Neuronal stem cell (in vitro differentiated cells): ENCODE data around the gene NME8.

Experiments
- DNase-seq: peaks from one replicate; pipeline ENCODE4 v3.0.0-alpha.2; 2013; ENCODE audit warnings: low spot score
- H2AFZ ChIP-seq: one replicate; pipeline ENCODE4 v1.6.1; 2013; ENCODE audit warnings: mild to moderate bottlenecking, low read length, inconsistent platforms
- H2AK5ac ChIP-seq: 2 replicates; pipeline ENCODE4 v1.6.1; 2013; ENCODE audit warnings: low read depth, mild to moderate bottlenecking, inconsistent platforms, low read length, moderate library complexity, mixed read lengths
- H2BK120ac ChIP-seq: 2 replicates; pipeline ENCODE4 v1.6.1; 2013; ENCODE audit warnings: low read depth, mild to moderate bottlenecking, inconsistent platforms, low read length, moderate library complexity, mixed read lengths
- H2BK12ac ChIP-seq: one replicate; pipeline ENCODE4 v1.6.1; 2013; ENCODE audit warnings: low read length, inconsistent platforms
- H2BK15ac ChIP-seq: 2 replicates; pipeline ENCODE4 v1.6.1; 2013; ENCODE audit warnings: mild to moderate bottlenecking, low read length, inconsistent platforms, mixed read lengths
- H2BK5ac ChIP-seq: one replicate; pipeline ENCODE4 v1.6.1; 2013; ENCODE audit warnings: inconsistent platforms, mild to moderate bottlenecking, low read length, moderate library complexity
- H3K14ac ChIP-seq: one replicate; pipeline ENCODE4 v1.6.1; 2013; ENCODE audit warnings: low read length, inconsistent platforms
- H3K18ac ChIP-seq: 2 replicates; pipeline ENCODE4 v1.6.1; 2013; ENCODE audit warnings: low read length, inconsistent platforms
- H3K23ac ChIP-seq: 2 replicates; pipeline ENCODE4 v1.6.1; 2013; ENCODE audit warnings: low read depth, mild to moderate bottlenecking, mixed read lengths, low read length, inconsistent platforms; ENCODE audit not compliant: poor library complexity
- H3K27ac ChIP-seq: replicated peaks from 3 replicates; pipeline ENCODE4 v1.5.1; 2013; ENCODE audit warnings: low read length, inconsistent platforms
- H3K27me3 ChIP-seq, 3 experiments: 2 replicates each; pipeline ENCODE4 v1.6.1; 2013; ENCODE audit warnings: low read length in 3 of 3, mild to moderate bottlenecking in 2 of 3, inconsistent platforms in 1 of 3, low read depth in 1 of 3, mixed read lengths in 1 of 3, moderate library complexity in 1 of 3; ENCODE audit not compliant: control insufficient read depth in 3 of 3, insufficient read depth in 3 of 3
- H3K36me3 ChIP-seq, 2 donors: replicated peaks in 1 of 2; 2 replicates each; pipeline ENCODE4 v1.6.1; 2013; ENCODE audit warnings: low read length in 2 of 2; ENCODE audit not compliant: control insufficient read depth in 2 of 2, insufficient read depth in 2 of 2
- H3K4ac ChIP-seq: 2 replicates; pipeline ENCODE4 v1.6.1; 2013; ENCODE audit warnings: inconsistent platforms, mild to moderate bottlenecking, low read length, moderate library complexity
- H3K4me1 ChIP-seq, 2 donors: 1 replicate in 1 of 2; 2 replicates in 1 of 2; pipeline ENCODE4 v1.6.1; 2013; ENCODE audit warnings: low read length in 2 of 2, low read depth in 1 of 2; ENCODE audit not compliant: control insufficient read depth in 2 of 2, insufficient read depth in 1 of 2
- H3K4me2 ChIP-seq: one replicate; pipeline ENCODE4 v1.6.1; 2013; ENCODE audit warnings: mild to moderate bottlenecking, low read length, inconsistent platforms; ENCODE audit not compliant: insufficient read depth, poor library complexity, severe bottlenecking
- H3K4me3 ChIP-seq, 2 donors: 2 replicates each; pipeline ENCODE4 v1.5.1; 2013; ENCODE audit warnings: low read length in 2 of 2, mild to moderate bottlenecking in 2 of 2, inconsistent platforms in 1 of 2, moderate library complexity in 1 of 2
- H3K79me1 ChIP-seq: one replicate; pipeline ENCODE4 v1.6.1; 2013; ENCODE audit warnings: low read depth, mild to moderate bottlenecking, inconsistent platforms, low read length, moderate library complexity
- H3K9ac ChIP-seq: one replicate; pipeline ENCODE4 v1.6.1; 2013; ENCODE audit warnings: mild to moderate bottlenecking, low read depth, low read length, inconsistent platforms; ENCODE audit not compliant: poor library complexity
- H3K9me3 ChIP-seq, 2 donors: replicated peaks in 1 of 2; 2 replicates each; pipeline versions ENCODE3 to v1.6.1; 2013; ENCODE audit warnings: low read length in 2 of 2, mild to moderate bottlenecking in 2 of 2, inconsistent platforms in 1 of 2, low read depth in 1 of 2, mixed read lengths in 1 of 2, moderate library complexity in 1 of 2; ENCODE audit not compliant: control insufficient read depth in 2 of 2, insufficient read depth in 1 of 2
- H4K8ac ChIP-seq: one replicate; pipeline ENCODE4 v1.6.1; 2013; ENCODE audit warnings: low read depth, mild to moderate bottlenecking, inconsistent platforms, low read length, moderate library complexity
- H4K91ac ChIP-seq: one replicate; pipeline ENCODE4 v1.6.1; 2013; ENCODE audit warnings: low read length, low read depth, mild to moderate bottlenecking, inconsistent platforms; ENCODE audit not compliant: poor library complexity
- WGBS, 2 donors: extraction: QIAGEN DNeasy Blood & Tissue Kit; methylation state at CpG; one replicate each; pipeline ENCODE4 v1.1.7; 2013; ENCODE audit warnings: missing lambda C conversion rate in 2 of 2, mixed read lengths in 1 of 2; ENCODE audit not compliant: insufficient read length in 2 of 2, insufficient replicate concordance in 1 of 2; ENCODE audit errors: extremely low coverage in 2 of 2; 5-methylcytosine and 5-hydroxymethylcytosine counted together

NME8 gene

DNA sequence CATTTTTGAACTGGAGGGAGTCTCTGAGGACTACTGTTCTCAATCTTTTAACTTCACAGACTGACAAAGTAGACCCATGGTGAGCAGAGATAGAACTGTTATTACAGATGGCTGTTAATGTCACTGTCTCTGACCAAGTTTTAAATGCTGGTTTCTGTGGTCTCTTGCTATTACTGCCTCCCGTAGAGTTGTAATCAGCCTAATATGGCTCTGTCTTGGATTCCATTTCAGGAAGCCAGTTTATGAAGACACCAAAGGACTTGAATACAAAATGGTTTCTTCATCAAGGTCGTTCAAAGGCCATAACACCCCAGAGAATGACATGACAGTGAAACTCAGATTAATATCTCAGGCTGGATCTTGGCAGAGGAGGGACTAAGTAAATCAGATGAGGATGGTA lies 64.4 kb downstream of the NME8 start:
- no peak for DNase-seq
- Histone ChIP-seq H3K14ac (no peak overlapping the region), H2BK15ac (no peak overlapping the region), H2BK120ac (no peak overlapping the region), H3K27me3 (peaks cover 6 to 64% (median 20%) of the 10 kb centered on the region in 3 experiments), H3K4me2 (no peak overlapping the region), H4K91ac (no peak overlapping the region), H3K79me1 (no peaks in the 10 kb centered on the region), H3K4me3 (no peak overlapping the region), H2BK5ac (no peak overlapping the region), H3K36me3 (no peaks in the 10 kb centered on the region), H3K23ac (no peak overlapping the region), H3K4ac (no peak overlapping the region), H3K27ac (no peak overlapping the region), H4K8ac (no peak overlapping the region), H2AFZ (no peak overlapping the region), H3K18ac (no peak overlapping the region), H3K9ac (no peak overlapping the region), H2BK12ac (no peak overlapping the region), H3K4me1 (peaks cover 0 to 7% of the 10 kb centered on the region in 2 donors), H3K9me3 (peaks cover 0 to 4% of the 10 kb centered on the region in 2 donors), H2AK5ac (no peak overlapping the region)
- WGBS, 2 donors = no CpG with 5 or more reads among the region's 2 CpGs

GRCh38 chr7:37915438-37915837 lies 67.0 kb downstream of the NME8 start:
- Histone ChIP-seq H3K4ac (no peak overlapping the region), H4K8ac (no peak overlapping the region), H2BK5ac (no peak overlapping the region), H3K9me3 (peaks cover 0 to 4% of the 10 kb centered on the region in 2 donors), H2BK120ac (no peak overlapping the region), H2AFZ (no peak overlapping the region), H2BK15ac (no peak overlapping the region), H3K9ac (no peak overlapping the region), H3K4me3 (no peak overlapping the region), H3K14ac (no peak overlapping the region), H3K27ac (no peak overlapping the region), H2AK5ac (no peak overlapping the region), H3K18ac (no peak overlapping the region), H4K91ac (no peak overlapping the region), H3K79me1 (no peaks in the 10 kb centered on the region), H3K4me1 (peaks cover 0 to 8% of the 10 kb centered on the region in 2 donors), H3K27me3 (peaks cover 6 to 91% (median 35%) of the 10 kb centered on the region in 3 experiments), H3K36me3 (no peaks in the 10 kb centered on the region), H2BK12ac (no peak overlapping the region), H3K23ac (no peak overlapping the region), H3K4me2 (no peak overlapping the region)
- WGBS, 2 donors = no CpG with 5 or more reads among the region's 5 CpGs
- no peak for DNase-seq

DNA sequence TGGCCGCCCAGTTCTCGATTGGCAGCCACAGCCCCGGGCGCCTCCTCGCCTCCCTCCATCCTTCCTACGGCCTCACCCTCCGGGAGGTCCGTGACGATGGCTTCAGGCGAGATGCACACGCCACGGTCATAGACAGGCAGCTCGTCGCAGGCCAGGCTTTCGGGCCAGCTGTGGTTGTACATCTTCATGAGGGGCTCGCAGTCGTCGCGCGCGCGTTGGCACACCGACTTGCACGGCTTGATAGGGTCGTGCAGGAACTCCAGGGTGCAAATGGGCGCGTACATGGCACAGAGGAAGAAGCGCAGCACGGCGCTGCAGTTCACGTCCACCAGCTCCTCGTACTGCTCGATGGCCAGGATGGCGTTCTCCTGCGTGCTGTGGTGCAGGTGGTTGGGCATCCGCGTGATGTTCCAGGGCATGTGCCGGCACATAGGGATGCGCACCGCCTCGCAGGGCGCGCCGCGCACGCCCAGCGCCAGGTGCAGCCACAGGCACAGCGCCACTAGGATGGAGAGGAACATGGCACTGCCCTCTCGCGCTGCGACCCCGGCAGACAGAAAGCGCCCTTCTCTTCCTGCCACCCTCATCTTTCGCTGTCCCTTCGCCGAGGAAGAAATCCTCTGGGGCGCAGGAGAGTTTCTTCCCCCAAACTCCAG lies 67.7 kb downstream of the NME8 start:
- H4K8ac ChIP-seq = no peak overlapping the region
- H4K91ac ChIP-seq = no peak overlapping the region
- peak overlapping the region; percentile 58 for H2BK120ac ChIP-seq
- peak overlapping the region; percentile 89 for H3K4me2 ChIP-seq
- peaks cover 6 to 92% (median 35%) of the 10 kb centered on the region in 3 experiments for H3K27me3 ChIP-seq
- peak overlapping the region; percentile 86 for H3K18ac ChIP-seq
- H3K4me1 ChIP-seq = peaks cover 0 to 8% of the 10 kb centered on the region in 2 donors
- H2AFZ ChIP-seq = peak overlapping the region; percentile 96
- no peaks in the 10 kb centered on the region for H3K79me1 ChIP-seq
- peak overlapping the region; percentile 61 for H2BK15ac ChIP-seq
- H2BK5ac ChIP-seq = peak overlapping the region; percentile 68
- H3K27ac ChIP-seq = no peak overlapping the region
- H3K4ac ChIP-seq = no peak overlapping the region
- no CpG with 5 or more reads among the region's 57 CpGs for WGBS, 2 donors
- H3K14ac ChIP-seq = peak overlapping the region; percentile 97
- H3K4me3 ChIP-seq = peak overlapping the region; percentile 33 to 79
- peak overlapping the region; percentile 72 for H2AK5ac ChIP-seq
- H2BK12ac ChIP-seq = no peak overlapping the region
- peak overlapping the region; percentile 89 for H3K23ac ChIP-seq
- H3K9me3 ChIP-seq = peaks cover 0 to 4% of the 10 kb centered on the region in 2 donors
- H3K36me3 ChIP-seq = no peaks in the 10 kb centered on the region
- DNase-seq = peak; percentile 2
- peak overlapping the region; percentile 83 for H3K9ac ChIP-seq

DNA sequence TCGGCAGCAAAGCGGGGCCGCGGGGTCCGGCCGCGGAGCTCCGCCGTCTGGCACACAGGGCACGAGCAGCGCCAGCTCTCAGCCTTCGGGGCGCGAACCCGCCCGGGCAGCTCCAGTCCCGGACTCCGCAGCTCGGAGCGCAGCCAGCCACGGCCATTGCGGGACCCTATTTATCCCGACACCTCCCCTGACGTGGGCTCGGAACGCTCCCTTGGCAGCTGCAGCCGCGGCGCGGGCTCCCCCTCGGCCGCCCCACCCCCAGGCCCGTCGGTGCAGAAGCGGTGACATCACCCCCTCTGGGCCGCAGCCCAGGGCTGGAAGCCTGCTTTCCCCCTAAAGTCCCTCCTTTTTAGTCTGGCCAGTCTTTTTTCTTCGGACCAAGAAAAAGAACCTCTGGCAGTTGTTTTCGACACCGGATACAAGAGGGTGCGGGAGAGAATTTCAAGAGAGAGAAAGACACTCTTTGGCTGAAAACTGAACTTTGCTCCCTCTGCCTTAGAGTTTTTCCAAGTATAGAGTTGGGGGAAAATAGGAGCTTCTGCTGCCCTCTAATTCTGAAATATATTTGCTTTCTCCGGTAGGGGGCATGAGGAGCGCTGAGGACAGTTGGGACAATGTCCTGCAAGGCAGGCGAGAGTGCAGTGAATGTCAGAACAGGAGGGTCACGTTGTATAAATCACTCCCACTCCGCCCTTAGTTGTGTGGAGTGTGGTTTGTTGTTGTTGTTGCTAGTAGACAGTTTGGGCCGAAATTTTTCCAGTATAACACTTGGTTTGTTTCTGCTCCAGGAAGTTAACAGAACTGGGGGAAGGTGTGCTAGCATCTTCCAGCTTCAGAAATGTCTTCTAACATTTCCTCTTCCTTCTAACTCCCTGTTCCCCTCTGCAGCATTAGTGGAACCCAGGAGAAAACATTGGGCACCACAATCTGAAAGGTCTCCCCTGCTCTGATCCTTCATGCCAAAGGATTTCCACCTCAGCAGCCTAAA lies 68.6 kb downstream of the NME8 start, which contains the start of gene SFRP4:
TSS of gene SFRP4 (minus strand) at position 145 of the 988 bp plus-strand sequence. CDS start 280 bp downstream, outside the sequence.
- no peaks in the 10 kb centered on the region for H3K79me1 ChIP-seq
- WGBS, 2 donors = no CpG with 5 or more reads among the region's 46 CpGs

More for the DNA sequence above, 68.6 kb downstream of the NME8 start, which contains the start of gene SFRP4:
- Histone ChIP-seq H3K18ac (peak within 1 kb of the TSS; percentile 86), H4K8ac (no peak within 1 kb of the TSS), H2BK5ac (peak within 1 kb of the TSS; percentile 68), H3K4me3 (peak within 1 kb of the TSS; percentile 33 to 79), H2AK5ac (peak within 1 kb of the TSS; percentile 72), H3K4me2 (peak within 1 kb of the TSS; percentile 89), H3K4me1 (peaks cover 0 to 8% of the 10 kb centered on the region in 2 donors), H2AFZ (peak within 1 kb of the TSS; percentile 96), H3K36me3 (no peaks in the 10 kb centered on the region), H3K9ac (peak within 1 kb of the TSS; percentile 83), H3K14ac (peak within 1 kb of the TSS; percentile 97), H3K27ac (no peak within 1 kb of the TSS), H4K91ac (no peak within 1 kb of the TSS), H2BK15ac (peak within 1 kb of the TSS; percentile 61), H3K27me3 (peaks cover 6 to 96% (median 35%) of the 10 kb centered on the region in 3 experiments), H3K23ac (peak within 1 kb of the TSS; percentile 89), H2BK12ac (no peak within 1 kb of the TSS), H3K9me3 (peaks cover 0 to 4% of the 10 kb centered on the region in 2 donors), H2BK120ac (peak within 1 kb of the TSS; percentile 58), H3K4ac (no peak within 1 kb of the TSS)
- peak; percentile 56 for DNase-seq
